Liver (tissue), 9 donors: ENCODE data around the gene TADA2A. TPM values are rescaled to one million over a fixed set of nuclear protein-coding genes. Genes with fewer than 3 reads are reported as not detected.

Source experiments
- DNase-seq: peaks from one replicate; pipeline ENCODE4 v3.0.0-alpha.2; 2017; ENCODE audit warnings: low spot score
- H3K27ac ChIP-seq, 2 donors: one replicate each; pipeline ENCODE4 v1.7.0; 2013; ENCODE audit warnings: inconsistent platforms in 2 of 2, low read length in 2 of 2, control low read depth in 1 of 2, low read depth in 1 of 2, mild to moderate bottlenecking in 1 of 2
- H3K27me3 ChIP-seq, 4 donors: one replicate each; pipeline versions ENCODE4 v1.6.1 to v1.7.0; 2013; ENCODE audit warnings: low read length in 3 of 4, inconsistent platforms in 1 of 4, mild to moderate bottlenecking in 1 of 4, moderate library complexity in 1 of 4; ENCODE audit not compliant: control insufficient read depth in 4 of 4, insufficient read depth in 4 of 4
- H3K36me3 ChIP-seq, 4 donors: one replicate each; pipeline versions ENCODE4 v1.6.1 to v1.7.0; 2013; ENCODE audit warnings: low read length in 3 of 4, mild to moderate bottlenecking in 3 of 4, low read depth in 1 of 4, moderate library complexity in 1 of 4; ENCODE audit not compliant: control insufficient read depth in 4 of 4, insufficient read depth in 3 of 4
- H3K4me1 ChIP-seq, 4 donors: one replicate each; pipeline versions ENCODE4 v1.6.1 to v1.7.0; 2013; ENCODE audit warnings: low read length in 3 of 4, mild to moderate bottlenecking in 3 of 4, moderate library complexity in 1 of 4; ENCODE audit not compliant: control insufficient read depth in 4 of 4, insufficient read depth in 4 of 4
- H3K4me3 ChIP-seq, 3 donors: one replicate each; pipeline versions ENCODE4 v1.6.1 to v1.7.0; 2013; ENCODE audit warnings: low read length in 3 of 3, control low read depth in 1 of 3, low read depth in 1 of 3, mild to moderate bottlenecking in 1 of 3
- H3K9ac ChIP-seq, 2 donors: one replicate each; pipeline ENCODE4 v1.7.0; 2013; ENCODE audit warnings: low read length in 2 of 2, mild to moderate bottlenecking in 2 of 2, moderate library complexity in 2 of 2, control low read depth in 1 of 2, low read depth in 1 of 2
- H3K9me3 ChIP-seq, 4 donors: one replicate each; pipeline versions ENCODE4 v1.6.1 to v1.7.0; 2013; ENCODE audit warnings: low read length in 3 of 4; ENCODE audit not compliant: control insufficient read depth in 4 of 4
- ATF3 ChIP-seq: IDR thresholded peaks from 2 replicates; pipeline ENCODE4 v1.6.1; 2016; ENCODE audit warnings: antibody characterized with exemption
- CTCF ChIP-seq: fragments of 150-350 bp; IDR thresholded peaks from 2 replicates; pipeline ENCODE4 v1.5.1; 2017; ENCODE audit warnings: improper control_type of control experiment, low read depth, low read length; ENCODE audit not compliant: missing input control
- EGR1 ChIP-seq, 2 donors: IDR thresholded peaks; 2 replicates each; pipeline ENCODE4 v1.6.1; 2016 to 2018; ENCODE audit warnings: antibody characterized with exemption in 2 of 2, low read depth in 2 of 2
- FOXA1 ChIP-seq: IDR thresholded peaks from 2 replicates; pipeline ENCODE4 v1.6.1; 2016; ENCODE audit warnings: antibody characterized with exemption
- FOXA2 ChIP-seq: IDR thresholded peaks from 2 replicates; pipeline ENCODE4 v1.6.1; 2016; ENCODE audit warnings: antibody characterized with exemption
- HNF4A ChIP-seq, 2 donors: conservative IDR thresholded peaks; 2 replicates each; pipeline ENCODE4 v1.6.1; 2016; ENCODE audit warnings: antibody characterized with exemption in 2 of 2, mild to moderate bottlenecking in 2 of 2
- MAX ChIP-seq: IDR thresholded peaks from 2 replicates; pipeline ENCODE4 v1.6.1; 2016; ENCODE audit warnings: antibody characterized with exemption
- NR2F2 ChIP-seq: IDR thresholded peaks from 2 replicates; pipeline ENCODE4 v1.6.1; 2016; ENCODE audit warnings: antibody characterized with exemption
- REST ChIP-seq: IDR thresholded peaks from 2 replicates; pipeline ENCODE4 v1.6.1; 2016; ENCODE audit warnings: antibody characterized with exemption, mild to moderate bottlenecking
- RXRA ChIP-seq, 2 donors: IDR thresholded peaks; 2 replicates each; pipeline ENCODE4 v1.6.1; 2017 to 2018; ENCODE audit warnings: antibody characterized with exemption in 2 of 2, mild to moderate bottlenecking in 1 of 2
- TAF1 ChIP-seq: conservative IDR thresholded peaks from 2 replicates; pipeline ENCODE4 v1.6.1; 2016; ENCODE audit warnings: antibody characterized with exemption, mild to moderate bottlenecking
- YY1 ChIP-seq: IDR thresholded peaks from 2 replicates; pipeline ENCODE4 v1.6.1; 2016; ENCODE audit warnings: antibody characterized with exemption, mild to moderate bottlenecking
- WGBS: extraction: QIAGEN DNeasy Blood & Tissue Kit; methylation state at CpG from one replicate; pipeline ENCODE4 v1.1.7; 2013; 5-methylcytosine and 5-hydroxymethylcytosine counted together
- polyA plus RNA-seq, 2 donors: library from polyadenylated mRNA; stranded (reverse) in 1 of 2; unstranded in 1 of 2; fragments of 200-250 nt in 1 of 2; fragments of >200 nt in 1 of 2; fragmentation: Nextera tagmentation in 1 of 2; extraction: Ambion mirVana in 1 of 2; gene quantifications; one replicate each; pipeline versions ENCODE4 v1.2.1 to v1.2.3, GENCODE V29; 2013 to 2015
- total RNA-seq, 2 donors: library from RNA; depleted of rRNA; stranded (reverse); fragments of >200 nt; gene quantifications; one replicate each; pipeline ENCODE4 v1.2.3, GENCODE V29; 2014
- donor health status: healthy.
- donor health status: healthy.
- donor health status: healthy.
- donor health status: healthy.
- donor health status: healthy.

The TADA2A gene
- total and polyA plus RNA-seq, 4 donors, result 2.8 to 13.4 (median 8.2) TPM

GRCh38 chr17:37503148-37503547, 96.5 kb downstream of the TADA2A start:
- Histone ChIP-seq H3K9ac (no peak overlapping the region), H3K9me3 (no peaks in the 10 kb centered on the region), H3K27me3 (no peaks in the 10 kb centered on the region), H3K36me3 (no peaks in the 10 kb centered on the region), H3K4me3 (no peak overlapping the region), H3K4me1 (peaks cover 7 to 51% (median 43%) of the 10 kb centered on the region in 4 donors), H3K27ac (no peak overlapping the region)
- TF ChIP-seq REST, result no peak
- no peak for TF ChIP-seq EGR1 (IDR thresholded peaks at IDR 0.05; ENCODE audit: low read depth in 2 of 2)
- TF ChIP-seq TAF1, result no peak
- TF ChIP-seq MAX, result no peak
- no peak for TF ChIP-seq CTCF
- no peak for DNase-seq
- 95% methylated on average over 6 of the region's 6 CpGs for WGBS

- peaks cover 6 to 48% (median 40%) of the 10 kb centered on the region in 4 donors for H3K4me1 ChIP-seq
- H3K27ac ChIP-seq, result no peak overlapping the region
- H3K36me3 ChIP-seq, result no peaks in the 10 kb centered on the region
- no peak for DNase-seq
- H3K9me3 ChIP-seq, result no peaks in the 10 kb centered on the region
- TF ChIP-seq HNF4A (conservative IDR thresholded peaks at IDR 0.05) (no peak), ATF3 (no peak), TAF1 (no peak), REST (no peak), FOXA1 (no peak), FOXA2 (no peak), MAX (no peak), YY1 (no peak), RXRA (IDR thresholded peaks at IDR 0.05) (no peak), NR2F2 (no peak)
- WGBS, result 90% methylated on average over 3 of the region's 3 CpGs
- H3K4me3 ChIP-seq, result no peak overlapping the region
- H3K9ac ChIP-seq, result no peak overlapping the region
- H3K27me3 ChIP-seq, result no peaks in the 10 kb centered on the region
These were observed 98.6 kb downstream of the TADA2A start for GRCh38 chr17:37505333-37505732.
